ENCODE data around the gene TENT4B. TPM values are rescaled to one million over a fixed set of nuclear protein-coding genes. Genes with fewer than 3 reads are reported as not detected.

Gene TENT4B
- total RNA-seq (10 to 100 TPM; 11.1 to 15.9 TPM), polyA plus RNA-seq (ENCODE audit: insufficient read length in 2 of 2) (10 to 100 TPM; 15.6 to 18.3 TPM)
- long read RNA-seq, donor 1 = 0 reads
- long read RNA-seq, donor 2 = 0 reads
- long read RNA-seq, donor 3 = 0 reads
- long read RNA-seq, donor 4 = 0 reads

DNA sequence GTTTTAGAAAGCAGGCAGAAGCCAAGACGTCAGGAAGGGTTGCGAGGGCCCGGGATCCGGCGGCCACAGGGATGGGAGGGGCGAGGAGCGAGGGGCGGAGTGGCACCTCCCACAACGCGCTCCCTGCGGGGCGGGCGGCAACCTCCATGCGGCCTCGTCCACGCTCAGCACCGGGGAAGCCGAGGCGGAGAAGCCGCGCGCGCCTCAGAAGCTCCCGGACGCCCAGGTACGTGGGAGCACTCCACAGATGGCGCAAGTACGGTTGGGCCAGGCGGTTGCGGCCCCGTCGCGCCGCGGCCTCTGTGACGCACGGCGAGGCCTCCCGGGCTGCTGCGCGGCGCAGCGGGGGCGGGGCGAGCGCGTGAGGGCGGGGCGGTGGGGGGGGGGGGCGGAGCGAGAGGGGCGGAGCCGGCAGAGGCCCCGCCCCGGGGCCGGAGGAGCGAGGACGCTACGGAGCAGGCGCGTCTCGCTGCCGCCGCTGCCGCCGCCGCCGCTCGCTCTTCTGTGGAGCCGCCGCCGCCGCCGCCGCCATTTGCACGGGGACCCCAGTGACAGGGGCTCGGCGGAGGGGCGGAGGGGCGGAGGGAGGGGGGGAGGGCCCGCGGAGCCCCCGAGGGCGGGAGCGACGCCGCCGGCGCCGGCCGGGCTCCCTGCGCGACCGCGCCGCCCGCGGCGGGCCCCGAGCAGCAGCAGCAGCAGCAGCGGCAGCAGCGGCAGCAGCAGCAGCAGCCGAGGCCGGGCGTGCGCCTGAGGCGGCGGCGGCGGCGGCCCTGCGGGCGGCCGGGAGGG is at the start of gene TENT4B:
Gene TENT4B, plus strand, starts transcription at position 500 of the 789 bp plus-strand sequence. CDS start 316 bp downstream, outside the sequence.
- no peaks in the 10 kb centered on the region for H3K27me3 ChIP-seq (ENCODE audit: control insufficient read depth, insufficient read depth, low read length)
- peaks cover 16% of the 10 kb centered on the region for H3K4me1 ChIP-seq (ENCODE audit: control insufficient read depth, insufficient read depth, low read length)
- H3K27ac ChIP-seq (ENCODE audit: low read depth, low read length) = peak within 1 kb of the TSS; percentile 94
- H3K4me3 ChIP-seq (ENCODE audit: low read depth, low read length) = peak within 1 kb of the TSS; percentile 63
- no peaks in the 10 kb centered on the region for H3K36me3 ChIP-seq (ENCODE audit: control insufficient read depth, insufficient read depth, low read length)
- under 1% methylated on average over 73 of the region's 114 CpGs for WGBS (ENCODE audit: insufficient coverage)
- no peaks in the 10 kb centered on the region for H3K9me3 ChIP-seq (ENCODE audit: control insufficient read depth, insufficient read depth, low read length)
- DNase-seq (ENCODE audit: low read depth in 4 of 6, low spot score in 6 of 6) = peak; percentile 58 to 94 (median 78)

DNA sequence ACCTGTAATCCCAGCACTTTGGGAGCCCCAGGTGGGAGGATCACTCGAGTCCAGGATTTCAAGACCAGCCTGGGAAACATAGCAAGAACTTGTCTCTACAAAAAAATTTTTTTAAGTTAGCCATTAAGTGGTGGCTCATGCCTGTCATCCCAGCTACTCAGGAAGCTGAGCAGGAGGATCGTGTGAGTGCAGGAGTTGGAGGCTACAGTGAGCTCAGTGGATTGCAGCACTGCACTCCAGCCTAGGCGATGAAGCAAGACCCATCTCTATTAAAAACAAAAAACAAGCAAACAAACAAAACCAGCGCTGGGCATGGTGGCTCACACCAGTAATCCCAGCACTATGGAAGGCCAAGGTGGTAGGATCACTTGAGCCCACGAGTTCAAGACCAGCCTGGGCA is 49.3 kb upstream of the TENT4B start:
- Histone ChIP-seq H3K4me1 (ENCODE audit: control insufficient read depth, insufficient read depth, low read length) (no peaks in the 10 kb centered on the region), H3K27me3 (ENCODE audit: control insufficient read depth, insufficient read depth, low read length) (no peaks in the 10 kb centered on the region), H3K4me3 (ENCODE audit: low read depth, low read length) (no peak overlapping the region), H3K9me3 (ENCODE audit: control insufficient read depth, insufficient read depth, low read length) (no peaks in the 10 kb centered on the region), H3K27ac (ENCODE audit: low read depth, low read length) (no peak overlapping the region), H3K36me3 (ENCODE audit: control insufficient read depth, insufficient read depth, low read length) (peaks cover 20% of the 10 kb centered on the region)
- no peak for DNase-seq (ENCODE audit: low read depth in 4 of 6, low spot score in 6 of 6)
- 100% methylated on average over 4 of the region's 5 CpGs for WGBS (ENCODE audit: insufficient coverage)

DNA sequence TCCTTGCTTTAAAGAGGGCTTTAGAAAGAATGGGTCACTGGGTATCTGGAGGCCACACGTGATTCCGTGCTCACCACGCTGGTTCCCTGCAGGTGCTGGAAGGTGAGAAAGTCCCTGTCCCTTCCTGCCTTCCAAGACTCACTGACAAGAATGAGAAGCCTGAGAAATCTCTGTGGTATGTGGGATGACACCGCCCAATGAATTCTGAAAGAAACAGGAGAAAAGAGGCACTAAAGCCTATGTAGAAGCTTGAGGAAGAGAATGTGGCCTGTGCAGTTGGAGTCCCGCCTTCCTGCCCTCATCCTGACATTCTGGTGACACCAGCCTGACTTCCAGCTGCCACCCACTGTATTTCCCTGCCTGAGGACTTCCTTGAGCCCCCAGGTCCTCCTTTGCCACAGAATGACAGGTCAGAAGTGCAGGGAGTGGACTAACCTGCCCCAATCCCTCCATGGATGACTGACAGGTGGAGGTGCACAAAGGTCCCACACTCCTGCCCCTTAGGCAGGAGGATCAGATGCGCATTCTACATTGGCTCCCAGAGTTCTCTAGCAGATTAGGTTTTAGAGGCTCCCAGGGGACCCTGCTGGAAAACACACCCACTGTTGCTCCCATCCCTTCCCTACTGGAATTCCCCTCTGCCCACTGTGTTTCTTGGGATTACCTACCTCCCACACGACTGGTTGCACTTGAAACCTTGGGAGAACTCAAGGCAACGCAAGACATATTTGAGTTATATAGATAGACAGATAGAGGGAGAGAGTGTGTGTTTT is 38.6 kb upstream of the TENT4B start:
- Histone ChIP-seq H3K4me3 (ENCODE audit: low read depth, low read length) (no peak overlapping the region), H3K9me3 (ENCODE audit: control insufficient read depth, insufficient read depth, low read length) (no peaks in the 10 kb centered on the region), H3K36me3 (ENCODE audit: control insufficient read depth, insufficient read depth, low read length) (no peaks in the 10 kb centered on the region), H3K4me1 (ENCODE audit: control insufficient read depth, insufficient read depth, low read length) (no peaks in the 10 kb centered on the region), H3K27me3 (ENCODE audit: control insufficient read depth, insufficient read depth, low read length) (no peaks in the 10 kb centered on the region), H3K27ac (ENCODE audit: low read depth, low read length) (no peak overlapping the region)
- 100% methylated on average over 4 of the region's 8 CpGs for WGBS (ENCODE audit: insufficient coverage)
- DNase-seq (ENCODE audit: low read depth in 4 of 6, low spot score in 6 of 6) = no peak

DNA sequence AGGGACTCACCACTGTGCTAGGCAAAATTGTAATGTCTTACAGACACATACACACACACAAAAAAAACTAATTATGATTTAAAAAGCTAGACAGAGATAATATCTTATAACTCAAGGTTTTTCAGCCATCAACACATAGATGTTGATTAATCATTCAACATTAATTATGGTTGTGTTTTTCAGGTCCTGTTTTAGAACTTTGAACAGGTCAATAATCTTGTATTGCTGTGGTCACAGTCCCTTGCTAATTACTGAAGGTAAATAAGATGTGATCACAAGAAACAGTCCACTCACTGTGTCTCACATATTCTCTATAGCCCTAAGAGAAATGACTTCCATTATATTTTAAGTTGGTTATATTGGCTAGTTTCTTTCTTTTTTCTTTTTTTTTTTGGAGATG is 32.4 kb upstream of the TENT4B start:
- Histone ChIP-seq H3K4me1 (ENCODE audit: control insufficient read depth, insufficient read depth, low read length) (no peaks in the 10 kb centered on the region), H3K27me3 (ENCODE audit: control insufficient read depth, insufficient read depth, low read length) (no peaks in the 10 kb centered on the region), H3K27ac (ENCODE audit: low read depth, low read length) (no peak overlapping the region), H3K36me3 (ENCODE audit: control insufficient read depth, insufficient read depth, low read length) (no peaks in the 10 kb centered on the region), H3K4me3 (ENCODE audit: low read depth, low read length) (no peak overlapping the region), H3K9me3 (ENCODE audit: control insufficient read depth, insufficient read depth, low read length) (no peaks in the 10 kb centered on the region)
- no peak for DNase-seq (ENCODE audit: low read depth in 4 of 6, low spot score in 6 of 6)

DNA sequence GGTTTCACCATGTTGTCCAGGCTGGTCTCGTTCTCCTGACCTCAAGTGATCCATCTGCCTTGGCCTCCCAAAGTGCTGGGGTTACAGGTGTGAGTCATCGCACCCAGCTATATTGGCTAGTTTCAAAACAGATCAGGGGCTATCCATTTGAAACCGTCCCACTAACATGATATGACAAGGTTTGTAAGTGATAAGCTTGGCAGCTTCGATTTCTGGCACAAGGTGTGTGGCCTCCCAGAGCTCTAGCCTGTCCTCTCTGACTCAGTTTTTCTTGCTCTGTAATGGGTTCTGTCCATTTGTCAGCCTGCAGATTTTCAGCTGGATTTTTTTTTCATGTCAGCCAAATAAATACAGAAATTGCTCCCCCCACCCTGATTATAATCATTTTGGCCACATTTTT is 31.8 kb upstream of the TENT4B start:
- DNase-seq (ENCODE audit: low read depth in 4 of 6, low spot score in 6 of 6) = no peak
- WGBS (ENCODE audit: insufficient coverage) = 94% methylated on average over 3 of the region's 4 CpGs
- Histone ChIP-seq H3K27ac (ENCODE audit: low read depth, low read length) (no peak overlapping the region), H3K4me1 (ENCODE audit: control insufficient read depth, insufficient read depth, low read length) (no peaks in the 10 kb centered on the region), H3K9me3 (ENCODE audit: control insufficient read depth, insufficient read depth, low read length) (no peaks in the 10 kb centered on the region), H3K4me3 (ENCODE audit: low read depth, low read length) (no peak overlapping the region), H3K36me3 (ENCODE audit: control insufficient read depth, insufficient read depth, low read length) (no peaks in the 10 kb centered on the region), H3K27me3 (ENCODE audit: control insufficient read depth, insufficient read depth, low read length) (no peaks in the 10 kb centered on the region)

DNA sequence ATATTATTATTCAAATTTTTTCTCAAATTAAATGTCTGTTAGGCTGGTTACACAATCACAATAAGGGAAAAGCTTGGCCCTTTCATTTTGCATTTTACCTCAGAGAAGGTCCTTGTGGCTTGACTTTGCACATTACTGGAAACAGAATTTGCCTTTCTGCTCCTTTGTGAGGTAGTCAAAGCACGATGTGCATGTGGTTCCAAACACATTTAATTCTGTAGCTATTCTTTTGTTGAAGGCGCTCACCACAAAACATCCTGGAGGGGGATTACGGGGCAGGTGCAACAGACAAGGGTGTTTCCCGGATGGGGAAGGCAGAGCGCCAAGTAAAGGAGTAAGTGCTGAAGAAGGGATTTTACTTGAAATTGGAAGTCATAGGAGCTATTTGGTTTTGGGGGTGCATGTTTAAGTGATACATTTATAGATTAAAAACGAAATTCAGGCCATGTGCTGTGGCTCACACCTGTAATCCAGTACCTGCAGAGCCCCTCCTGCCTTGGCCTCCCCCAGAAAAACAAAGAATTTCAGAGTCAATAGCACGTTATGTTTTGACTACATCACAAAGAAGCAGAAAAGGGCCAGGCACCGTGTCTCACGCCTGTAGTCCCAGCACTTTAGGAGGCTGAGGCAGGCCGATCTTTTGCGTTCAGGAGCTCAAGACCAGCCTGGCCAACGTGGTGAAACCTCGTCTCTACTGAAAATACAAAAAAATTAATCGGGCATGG is 31.2 kb upstream of the TENT4B start:
- H3K4me3 ChIP-seq (ENCODE audit: low read depth, low read length) = no peak overlapping the region
- no peak for DNase-seq (ENCODE audit: low read depth in 4 of 6, low spot score in 6 of 6)
- H3K27me3 ChIP-seq (ENCODE audit: control insufficient read depth, insufficient read depth, low read length) = no peaks in the 10 kb centered on the region
- WGBS (ENCODE audit: insufficient coverage) = 70% methylated on average over 12 of the region's 14 CpGs
- no peaks in the 10 kb centered on the region for H3K36me3 ChIP-seq (ENCODE audit: control insufficient read depth, insufficient read depth, low read length)
- no peaks in the 10 kb centered on the region for H3K9me3 ChIP-seq (ENCODE audit: control insufficient read depth, insufficient read depth, low read length)
- no peak overlapping the region for H3K27ac ChIP-seq (ENCODE audit: low read depth, low read length)
- H3K4me1 ChIP-seq (ENCODE audit: control insufficient read depth, insufficient read depth, low read length) = no peaks in the 10 kb centered on the region

DNA sequence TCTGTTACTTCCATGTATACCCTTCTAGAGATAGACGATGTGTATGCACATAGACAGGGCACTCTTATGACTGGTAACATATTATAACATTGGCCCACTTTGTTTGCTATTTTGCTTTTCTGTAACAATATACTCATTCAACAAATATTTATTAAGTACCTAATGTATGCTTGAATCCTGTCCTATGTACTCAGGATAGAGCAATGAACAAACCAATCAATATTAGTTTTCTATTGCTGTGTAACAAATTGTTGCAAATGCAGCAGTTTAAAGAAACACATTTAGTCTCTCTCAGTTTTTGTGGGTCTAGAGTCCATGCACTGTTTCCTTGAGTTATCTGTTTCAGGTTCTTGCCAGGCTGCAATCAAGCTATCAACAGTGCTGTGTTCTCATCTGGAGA is 29.7 kb upstream of the TENT4B start:
- DNase-seq (ENCODE audit: low read depth in 4 of 6, low spot score in 6 of 6) = no peak
- H3K27me3 ChIP-seq (ENCODE audit: control insufficient read depth, insufficient read depth, low read length) = no peaks in the 10 kb centered on the region
- no peaks in the 10 kb centered on the region for H3K36me3 ChIP-seq (ENCODE audit: control insufficient read depth, insufficient read depth, low read length)
- H3K4me3 ChIP-seq (ENCODE audit: low read depth, low read length) = no peak overlapping the region
- no peak overlapping the region for H3K27ac ChIP-seq (ENCODE audit: low read depth, low read length)
- no CpG with 5 or more reads among the region's 1 CpG for WGBS (ENCODE audit: insufficient coverage)
- H3K4me1 ChIP-seq (ENCODE audit: control insufficient read depth, insufficient read depth, low read length) = no peaks in the 10 kb centered on the region
- H3K9me3 ChIP-seq (ENCODE audit: control insufficient read depth, insufficient read depth, low read length) = no peaks in the 10 kb centered on the region

DNA sequence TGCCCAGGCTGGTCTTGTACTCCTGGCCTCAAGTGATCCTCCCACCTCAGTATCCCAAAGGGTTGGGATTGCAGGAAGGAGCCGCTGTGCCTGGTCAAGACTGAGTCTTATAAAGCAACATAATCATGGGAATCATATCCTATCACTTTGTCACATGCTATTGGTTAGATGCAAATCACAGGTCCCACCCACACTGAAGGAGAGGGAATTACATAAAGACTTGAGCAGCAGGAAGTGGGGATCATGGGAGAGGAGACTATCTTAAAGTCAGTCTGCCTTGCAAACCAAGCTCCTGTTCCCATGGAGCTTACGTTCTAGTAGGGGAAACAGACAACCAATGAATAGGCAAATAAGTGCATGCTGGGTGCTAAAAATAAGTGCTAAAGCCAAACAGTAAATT is 28.3 kb upstream of the TENT4B start:
- H3K27ac ChIP-seq (ENCODE audit: low read depth, low read length) = no peak overlapping the region
- 67% methylated on average over 1 of the region's 2 CpGs for WGBS (ENCODE audit: insufficient coverage)
- H3K4me3 ChIP-seq (ENCODE audit: low read depth, low read length) = no peak overlapping the region
- H3K4me1 ChIP-seq (ENCODE audit: control insufficient read depth, insufficient read depth, low read length) = no peaks in the 10 kb centered on the region
- no peaks in the 10 kb centered on the region for H3K9me3 ChIP-seq (ENCODE audit: control insufficient read depth, insufficient read depth, low read length)
- no peaks in the 10 kb centered on the region for H3K36me3 ChIP-seq (ENCODE audit: control insufficient read depth, insufficient read depth, low read length)
- H3K27me3 ChIP-seq (ENCODE audit: control insufficient read depth, insufficient read depth, low read length) = no peaks in the 10 kb centered on the region
- DNase-seq (ENCODE audit: low read depth in 4 of 6, low spot score in 6 of 6) = no peak

DNA sequence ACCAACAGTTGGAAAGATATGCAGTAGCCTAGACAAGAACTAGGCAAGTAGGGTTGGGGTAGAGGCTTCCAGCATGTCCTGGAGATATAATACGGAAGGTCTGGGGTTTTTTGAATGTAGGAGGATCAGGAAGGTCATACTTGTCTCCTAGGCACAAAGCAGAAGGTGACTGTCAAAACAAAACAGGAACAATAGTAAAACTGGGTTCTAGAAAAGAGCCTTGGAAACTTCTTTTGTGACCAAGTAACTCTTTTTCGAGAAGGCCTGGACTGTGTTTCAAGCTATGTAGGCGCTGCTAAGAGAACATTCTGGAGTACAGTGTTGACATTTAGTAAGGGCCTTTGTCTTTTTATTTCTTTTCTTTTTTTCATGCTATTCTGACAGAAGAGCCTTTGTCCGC is 26.9 kb upstream of the TENT4B start:
- 88% methylated on average over 4 of the region's 4 CpGs for WGBS (ENCODE audit: insufficient coverage)
- no peak for DNase-seq (ENCODE audit: low read depth in 4 of 6, low spot score in 6 of 6)
- H3K4me1 ChIP-seq (ENCODE audit: control insufficient read depth, insufficient read depth, low read length) = no peaks in the 10 kb centered on the region

More for the DNA sequence above, 26.9 kb upstream of the TENT4B start:
- no peaks in the 10 kb centered on the region for H3K36me3 ChIP-seq (ENCODE audit: control insufficient read depth, insufficient read depth, low read length)
- no peaks in the 10 kb centered on the region for H3K9me3 ChIP-seq (ENCODE audit: control insufficient read depth, insufficient read depth, low read length)
- no peak overlapping the region for H3K27ac ChIP-seq (ENCODE audit: low read depth, low read length)
- H3K4me3 ChIP-seq (ENCODE audit: low read depth, low read length) = no peak overlapping the region
- H3K27me3 ChIP-seq (ENCODE audit: control insufficient read depth, insufficient read depth, low read length) = no peaks in the 10 kb centered on the region

Measured in spinal cord (tissue), 10 donors.